LNCaP clone FGC (cell line): Measurements from ENCODE around the gene UTS2R.

ENCODE experiments used
- DNase-seq: peaks from one replicate; pipeline ENCODE4 v3.0.0-alpha.2; 2011; ENCODE audit warnings: low read depth
- H3K4me3 ChIP-seq: 2 replicates; pipeline ENCODE4 v1.5.1; 2011; ENCODE audit warnings: mild to moderate bottlenecking, low read depth, low read length, control low read depth
- CTCF ChIP-seq: IDR thresholded peaks from 2 replicates; pipeline ENCODE4 v1.5.1; 2012; ENCODE audit warnings: mild to moderate bottlenecking; ENCODE audit not compliant: control insufficient read depth, insufficient read depth; ENCODE audit errors: extremely low read depth

UTS2R gene

GRCh38 chr17:82419540-82419939 lies 48.0 kb downstream of the UTS2R start:
- no peak for TF ChIP-seq CTCF
- H3K4me3 ChIP-seq: peak overlapping the region; percentile 82
- no peak for DNase-seq

- peak; percentile 42 for TF ChIP-seq CTCF
- DNase-seq: no peak
- H3K4me3 ChIP-seq: no peak overlapping the region
These were observed 52.7 kb downstream of the UTS2R start for GRCh38 chr17:82424001-82424862.

DNA sequence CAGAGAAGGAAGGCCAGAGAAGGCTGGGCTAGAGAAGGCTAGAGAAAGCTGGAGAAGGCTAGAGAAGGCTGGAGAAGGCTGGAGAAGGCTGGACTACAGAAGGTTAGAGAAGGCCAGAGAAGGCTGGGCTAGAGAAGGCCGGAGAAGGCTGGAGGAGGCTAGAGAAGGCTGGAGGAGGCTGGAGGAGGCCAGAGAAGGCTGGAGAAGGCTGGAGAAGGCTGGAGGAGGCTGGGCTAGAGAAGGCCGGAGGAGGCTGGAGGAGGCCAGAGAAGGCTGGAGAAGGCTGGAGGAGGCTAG lies 53.2 kb downstream of the UTS2R start:
- TF ChIP-seq CTCF: no peak

More for the DNA sequence above, 53.2 kb downstream of the UTS2R start:
- no peak overlapping the region for H3K4me3 ChIP-seq
- DNase-seq: no peak
